C4-2B (cell line): ENCODE measurements around the gene SYT14.

Experiments
- CTCF ChIP-seq: fragments of 450-650 bp; conservative IDR thresholded peaks from 2 replicates; pipeline ENCODE4 v1.5.1; 2017; ENCODE audit warnings: mild to moderate bottlenecking
- ZFX ChIP-seq: fragments of 450-650 bp; IDR thresholded peaks from 2 replicates; pipeline ENCODE4 v1.6.1; 2017

GRCh38 chr1:209962388-209962787 lies 24.4 kb downstream of the SYT14 start:
- TF ChIP-seq CTCF: no peak
- TF ChIP-seq ZFX: no peak
